Measurements from ENCODE around the gene TSPAN10. TPM values are rescaled to one million over a fixed set of nuclear protein-coding genes. Genes with fewer than 3 reads are reported as not detected.

The TSPAN10 gene
- total RNA-seq, 1 experiment from 2014 or later = 3.5 TPM

DNA sequence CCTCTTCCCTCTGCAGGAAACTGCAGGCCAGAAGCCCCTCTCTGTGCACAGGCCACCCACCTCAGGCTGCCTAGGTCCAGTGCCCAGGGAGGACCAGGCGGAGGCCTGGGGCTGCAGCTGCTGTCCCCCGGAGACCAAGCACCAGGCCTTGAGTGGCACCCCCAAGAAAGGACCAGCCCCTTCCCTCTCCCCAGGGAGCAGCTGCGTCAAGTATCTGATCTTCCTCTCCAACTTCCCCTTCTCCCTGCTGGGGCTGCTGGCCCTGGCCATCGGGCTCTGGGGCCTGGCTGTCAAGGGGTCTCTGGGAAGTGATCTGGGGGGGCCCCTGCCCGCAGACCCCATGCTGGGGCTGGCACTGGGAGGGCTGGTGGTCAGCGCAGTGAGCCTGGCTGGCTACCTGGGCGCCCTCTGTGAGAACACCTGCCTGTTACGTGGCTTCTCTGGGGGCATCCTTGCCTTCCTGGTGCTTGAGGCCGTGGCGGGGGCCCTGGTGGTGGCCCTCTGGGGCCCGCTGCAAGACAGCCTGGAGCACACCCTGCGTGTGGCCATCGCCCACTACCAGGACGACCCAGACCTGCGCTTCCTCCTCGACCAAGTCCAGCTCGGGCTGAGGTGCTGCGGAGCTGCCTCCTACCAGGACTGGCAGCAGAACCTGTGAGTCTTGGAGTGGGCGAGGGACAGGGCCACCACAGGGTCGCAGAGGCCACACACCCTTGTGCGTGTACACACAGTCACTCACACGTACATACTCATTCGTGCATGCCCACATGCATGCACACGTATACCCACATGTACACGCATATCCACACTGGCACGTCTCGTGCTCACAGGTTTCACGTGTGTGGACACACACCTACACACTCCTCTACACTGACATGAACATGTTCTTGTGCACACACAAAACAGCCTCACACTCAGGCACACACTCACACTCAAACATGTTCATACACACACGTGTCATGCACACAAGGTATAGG is 8.3 kb downstream of the TSPAN10 start:
- H3K27ac ChIP-seq (ENCODE audit: low read length) = no peak overlapping the region
- no peak for ATAC-seq
- H3K27me3 ChIP-seq (ENCODE audit: low read length) = no peaks in the 10 kb centered on the region
- CTCF ChIA-PET = no interaction called here
- no peak overlapping the region for H3K4me2 ChIP-seq (ENCODE audit: low read length)
- no peaks in the 10 kb centered on the region for H3K36me3 ChIP-seq (ENCODE audit: low read depth, low read length)
- no TSS peak for BruUV-seq (replicated peaks)
- H3K9me3 ChIP-seq (ENCODE audit: low read length) = no peaks in the 10 kb centered on the region
- H3K79me2 ChIP-seq (ENCODE audit: low read length) = no peaks in the 10 kb centered on the region
- H3K9me2 ChIP-seq (replicated peaks; ENCODE audit: low read length) = no peaks in the 10 kb centered on the region
- H3K4me3 ChIP-seq (ENCODE audit: low read length) = no peak overlapping the region
- TF ChIP-seq, protein P1, sequence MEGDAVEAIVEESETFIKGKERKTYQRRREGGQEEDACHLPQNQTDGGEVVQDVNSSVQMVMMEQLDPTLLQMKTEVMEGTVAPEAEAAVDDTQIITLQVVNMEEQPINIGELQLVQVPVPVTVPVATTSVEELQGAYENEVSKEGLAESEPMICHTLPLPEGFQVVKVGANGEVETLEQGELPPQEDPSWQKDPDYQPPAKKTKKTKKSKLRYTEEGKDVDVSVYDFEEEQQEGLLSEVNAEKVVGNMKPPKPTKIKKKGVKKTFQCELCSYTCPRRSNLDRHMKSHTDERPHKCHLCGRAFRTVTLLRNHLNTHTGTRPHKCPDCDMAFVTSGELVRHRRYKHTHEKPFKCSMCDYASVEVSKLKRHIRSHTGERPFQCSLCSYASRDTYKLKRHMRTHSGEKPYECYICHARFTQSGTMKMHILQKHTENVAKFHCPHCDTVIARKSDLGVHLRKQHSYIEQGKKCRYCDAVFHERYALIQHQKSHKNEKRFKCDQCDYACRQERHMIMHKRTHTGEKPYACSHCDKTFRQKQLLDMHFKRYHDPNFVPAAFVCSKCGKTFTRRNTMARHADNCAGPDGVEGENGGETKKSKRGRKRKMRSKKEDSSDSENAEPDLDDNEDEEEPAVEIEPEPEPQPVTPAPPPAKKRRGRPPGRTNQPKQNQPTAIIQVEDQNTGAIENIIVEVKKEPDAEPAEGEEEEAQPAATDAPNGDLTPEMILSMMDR (conservative IDR thresholded peaks at IDR 0.05; ENCODE audit: low read depth, low read length) = no peak
- TF ChIP-seq EZH2phosphoT487 (IDR thresholded peaks at IDR 0.05; ENCODE audit: borderline replicate concordance, low read length) (no peak), EZH2 (IDR thresholded peaks at IDR 0.05; ENCODE audit: low read length, unreplicated experiment) (no peak)
- POLR2A ChIA-PET (ENCODE audit: unreplicated experiment) = no interaction called here
- H3F3A ChIP-seq (ENCODE audit: low read length, unreplicated experiment) = no peaks in the 10 kb centered on the region
- DNase-seq = no peak
- H3K4me1 ChIP-seq (ENCODE audit: insufficient read depth, low read length) = peaks cover 11% of the 10 kb centered on the region
- H4K20me1 ChIP-seq (ENCODE audit: low read length) = no peaks in the 10 kb centered on the region
- no peak overlapping the region for H3K9ac ChIP-seq (ENCODE audit: low read length)
- intact Hi-C loops (cut with micrococcal nuclease) = no loop called here
- no peak overlapping the region for H2AFZ ChIP-seq (ENCODE audit: low read length)

DNA sequence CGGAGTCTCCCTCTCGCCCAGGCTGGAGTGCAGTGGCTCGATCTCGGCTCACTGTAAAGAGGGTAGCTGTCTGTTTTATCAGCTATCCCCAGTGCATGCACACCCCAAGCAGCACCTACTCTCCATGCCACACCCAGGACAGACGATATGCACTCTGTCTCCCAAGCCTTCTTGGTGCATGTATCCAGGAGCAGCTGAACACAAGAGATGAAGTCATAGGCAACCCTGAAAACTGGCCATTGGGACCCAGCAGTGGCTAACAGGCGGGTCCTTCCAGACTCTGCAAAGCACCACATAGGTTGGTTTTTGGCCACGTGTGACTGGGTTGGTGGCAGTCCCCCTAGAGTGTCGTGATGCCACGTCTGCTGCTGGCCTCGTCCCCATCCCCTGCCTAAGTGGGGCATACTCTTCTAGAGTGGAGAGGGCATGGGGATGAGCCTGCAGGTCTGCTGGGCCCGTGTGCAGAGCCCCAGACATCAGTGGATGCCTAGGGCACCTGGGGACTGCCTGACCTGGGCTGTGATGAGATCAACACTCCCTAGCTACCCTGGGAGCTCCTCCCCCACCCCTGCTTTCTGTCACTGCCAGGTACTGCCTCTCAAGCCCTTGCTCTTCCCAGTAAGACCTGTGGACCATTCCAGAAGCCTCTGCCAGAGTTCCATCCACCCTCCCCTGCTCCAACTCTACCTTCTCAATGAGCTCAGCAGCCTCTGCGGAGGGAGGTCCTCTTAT is 10.0 kb downstream of the TSPAN10 start:
- no peak overlapping the region for H2AFZ ChIP-seq (ENCODE audit: low read length)
- H3K9me3 ChIP-seq (ENCODE audit: low read length) = no peaks in the 10 kb centered on the region
- H3K9me2 ChIP-seq (replicated peaks; ENCODE audit: low read length) = no peaks in the 10 kb centered on the region
- CTCF ChIA-PET = no interaction called here
- no peak overlapping the region for H3K9ac ChIP-seq (ENCODE audit: low read length)
- no peak overlapping the region for H3K27ac ChIP-seq (ENCODE audit: low read length)
- intact Hi-C loops (cut with micrococcal nuclease) = no loop called here
- POLR2A ChIA-PET (ENCODE audit: unreplicated experiment) = no interaction called here
- H3K4me1 ChIP-seq (ENCODE audit: insufficient read depth, low read length) = peaks cover 13% of the 10 kb centered on the region
- no peaks in the 10 kb centered on the region for H3K79me2 ChIP-seq (ENCODE audit: low read length)
- ATAC-seq (no peak), DNase-seq (no peak)
- no peak overlapping the region for H3K4me2 ChIP-seq (ENCODE audit: low read length)
- no peak overlapping the region for H3K4me3 ChIP-seq (ENCODE audit: low read length)
- H3K27me3 ChIP-seq (ENCODE audit: low read length) = no peaks in the 10 kb centered on the region
- TF ChIP-seq EZH2phosphoT487 (IDR thresholded peaks at IDR 0.05; ENCODE audit: borderline replicate concordance, low read length) = no peak
- TF ChIP-seq EZH2 (IDR thresholded peaks at IDR 0.05; ENCODE audit: low read length, unreplicated experiment) = no peak
- TF ChIP-seq, protein P1 (conservative IDR thresholded peaks at IDR 0.05; ENCODE audit: low read depth, low read length) = no peak
- no peaks in the 10 kb centered on the region for H3F3A ChIP-seq (ENCODE audit: low read length, unreplicated experiment)
- no peaks in the 10 kb centered on the region for H4K20me1 ChIP-seq (ENCODE audit: low read length)
- no peaks in the 10 kb centered on the region for H3K36me3 ChIP-seq (ENCODE audit: low read depth, low read length)
- BruUV-seq (replicated peaks) = no TSS peak

All from PC-3 (cell line).